WTC11 (cell line): ENCODE results near the gene REPS2.

Experiments
- FOXJ3 ChIP-seq: sonication (generic); formaldehyde crosslinking; IDR thresholded peaks from 2 replicates; pipeline ENCODE4 v1.9.0; 2021; ENCODE audit warnings: missing genetic modification reagents, mild to moderate bottlenecking, borderline replicate concordance
- NFYB ChIP-seq: sonication (generic); formaldehyde crosslinking; conservative IDR thresholded peaks from 2 replicates; pipeline ENCODE4 v1.8.0; 2022; ENCODE audit warnings: low read depth, missing genetic modification reagents
- TCF7 ChIP-seq: sonication (generic); formaldehyde crosslinking; IDR thresholded peaks from 2 replicates; pipeline ENCODE4 v1.8.0; 2022; ENCODE audit warnings: mild to moderate bottlenecking, low read depth, missing genetic modification reagents, moderate library complexity
- TF ChIP-seq, protein P1 (sequence below): sonication (generic); formaldehyde crosslinking; IDR thresholded peaks from 2 replicates; pipeline ENCODE4 v1.8.1; 2022; ENCODE audit warnings: low read depth, missing genetic modification reagents, borderline replicate concordance
- TF ChIP-seq, protein P2 (sequence below): sonication (generic); formaldehyde crosslinking; IDR thresholded peaks from 2 replicates; pipeline ENCODE4 v1.8.1; 2023; ENCODE audit warnings: mild to moderate bottlenecking, missing genetic modification reagents, moderate library complexity
- TF ChIP-seq, protein P3 (sequence below): sonication (generic); formaldehyde crosslinking; IDR thresholded peaks from 2 replicates; pipeline ENCODE4 v1.8.1; 2022; ENCODE audit warnings: missing genetic modification reagents, borderline replicate concordance
- TF ChIP-seq, protein P4 (sequence below): fragments of 200-600 bp; IDR thresholded peaks from 2 replicates; pipeline ENCODE4 v1.8.0; 2022; ENCODE audit warnings: antibody characterized with exemption

DNA sequence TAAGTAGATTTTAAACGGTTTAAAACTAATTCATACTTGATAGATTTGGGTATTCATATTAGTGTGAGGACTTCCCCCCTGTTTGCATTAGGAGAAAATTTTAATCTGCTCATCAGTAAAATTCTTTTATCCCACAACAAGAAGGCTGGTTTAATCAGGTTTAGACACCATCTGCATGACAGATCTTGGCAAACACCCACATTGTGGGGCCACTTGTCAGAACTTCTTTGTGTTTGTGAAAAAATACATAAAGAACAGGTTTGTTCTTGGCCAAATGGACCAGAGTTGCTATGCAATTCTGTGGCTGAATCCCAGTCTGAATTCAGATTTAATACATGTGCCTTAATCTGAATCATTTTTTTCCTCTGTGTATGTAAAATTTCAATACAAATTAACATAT lies 121.1 kb downstream of the REPS2 start:
- TF ChIP-seq, protein P1, sequence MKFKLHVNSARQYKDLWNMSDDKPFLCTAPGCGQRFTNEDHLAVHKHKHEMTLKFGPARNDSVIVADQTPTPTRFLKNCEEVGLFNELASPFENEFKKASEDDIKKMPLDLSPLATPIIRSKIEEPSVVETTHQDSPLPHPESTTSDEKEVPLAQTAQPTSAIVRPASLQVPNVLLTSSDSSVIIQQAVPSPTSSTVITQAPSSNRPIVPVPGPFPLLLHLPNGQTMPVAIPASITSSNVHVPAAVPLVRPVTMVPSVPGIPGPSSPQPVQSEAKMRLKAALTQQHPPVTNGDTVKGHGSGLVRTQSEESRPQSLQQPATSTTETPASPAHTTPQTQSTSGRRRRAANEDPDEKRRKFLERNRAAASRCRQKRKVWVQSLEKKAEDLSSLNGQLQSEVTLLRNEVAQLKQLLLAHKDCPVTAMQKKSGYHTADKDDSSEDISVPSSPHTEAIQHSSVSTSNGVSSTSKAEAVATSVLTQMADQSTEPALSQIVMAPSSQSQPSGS (CRISPR knock-in tag), result no peak
- TF ChIP-seq, protein P2, sequence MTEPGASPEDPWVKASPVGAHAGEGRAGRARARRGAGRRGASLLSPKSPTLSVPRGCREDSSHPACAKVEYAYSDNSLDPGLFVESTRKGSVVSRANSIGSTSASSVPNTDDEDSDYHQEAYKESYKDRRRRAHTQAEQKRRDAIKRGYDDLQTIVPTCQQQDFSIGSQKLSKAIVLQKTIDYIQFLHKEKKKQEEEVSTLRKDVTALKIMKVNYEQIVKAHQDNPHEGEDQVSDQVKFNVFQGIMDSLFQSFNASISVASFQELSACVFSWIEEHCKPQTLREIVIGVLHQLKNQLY, result no peak
- no peak for TF ChIP-seq FOXJ3 (CRISPR knock-in tag)
- TF ChIP-seq, protein P3, sequence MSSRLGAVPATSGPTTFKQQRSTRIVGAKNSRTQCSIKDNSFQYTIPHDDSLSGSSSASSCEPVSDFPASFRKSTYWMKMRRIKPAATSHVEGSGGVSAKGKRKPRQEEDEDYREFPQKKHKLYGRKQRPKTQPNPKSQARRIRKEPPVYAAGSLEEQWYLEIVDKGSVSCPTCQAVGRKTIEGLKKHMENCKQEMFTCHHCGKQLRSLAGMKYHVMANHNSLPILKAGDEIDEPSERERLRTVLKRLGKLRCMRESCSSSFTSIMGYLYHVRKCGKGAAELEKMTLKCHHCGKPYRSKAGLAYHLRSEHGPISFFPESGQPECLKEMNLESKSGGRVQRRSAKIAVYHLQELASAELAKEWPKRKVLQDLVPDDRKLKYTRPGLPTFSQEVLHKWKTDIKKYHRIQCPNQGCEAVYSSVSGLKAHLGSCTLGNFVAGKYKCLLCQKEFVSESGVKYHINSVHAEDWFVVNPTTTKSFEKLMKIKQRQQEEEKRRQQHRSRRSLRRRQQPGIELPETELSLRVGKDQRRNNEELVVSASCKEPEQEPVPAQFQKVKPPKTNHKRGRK (CRISPR knock-in tag), result no peak
- TF ChIP-seq, protein P4, sequence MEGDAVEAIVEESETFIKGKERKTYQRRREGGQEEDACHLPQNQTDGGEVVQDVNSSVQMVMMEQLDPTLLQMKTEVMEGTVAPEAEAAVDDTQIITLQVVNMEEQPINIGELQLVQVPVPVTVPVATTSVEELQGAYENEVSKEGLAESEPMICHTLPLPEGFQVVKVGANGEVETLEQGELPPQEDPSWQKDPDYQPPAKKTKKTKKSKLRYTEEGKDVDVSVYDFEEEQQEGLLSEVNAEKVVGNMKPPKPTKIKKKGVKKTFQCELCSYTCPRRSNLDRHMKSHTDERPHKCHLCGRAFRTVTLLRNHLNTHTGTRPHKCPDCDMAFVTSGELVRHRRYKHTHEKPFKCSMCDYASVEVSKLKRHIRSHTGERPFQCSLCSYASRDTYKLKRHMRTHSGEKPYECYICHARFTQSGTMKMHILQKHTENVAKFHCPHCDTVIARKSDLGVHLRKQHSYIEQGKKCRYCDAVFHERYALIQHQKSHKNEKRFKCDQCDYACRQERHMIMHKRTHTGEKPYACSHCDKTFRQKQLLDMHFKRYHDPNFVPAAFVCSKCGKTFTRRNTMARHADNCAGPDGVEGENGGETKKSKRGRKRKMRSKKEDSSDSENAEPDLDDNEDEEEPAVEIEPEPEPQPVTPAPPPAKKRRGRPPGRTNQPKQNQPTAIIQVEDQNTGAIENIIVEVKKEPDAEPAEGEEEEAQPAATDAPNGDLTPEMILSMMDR, result no peak
- TF ChIP-seq NFYB (CRISPR knock-in tag), result no peak
- no peak for TF ChIP-seq TCF7
